ENCODE data around the gene IGSF8. TPM values are rescaled to one million over a fixed set of nuclear protein-coding genes. Genes with fewer than 3 reads are reported as not detected.

Gene IGSF8
- total RNA-seq, 1 experiment from 2014 or later: 56.2 TPM

- Histone ChIP-seq H4K91ac (ENCODE audit: insufficient read length, low read depth, low read length) (no peak overlapping the region), H3K9me3 (ENCODE audit: control insufficient read depth, low read depth, low read length) (no peaks in the 10 kb centered on the region), H3K27me3 (ENCODE audit: insufficient read depth, low read length) (no peaks in the 10 kb centered on the region), H3K23me2 (ENCODE audit: insufficient read length, low read depth, low read length, poor library complexity, severe bottlenecking) (no peaks in the 10 kb centered on the region), H3K14ac (ENCODE audit: insufficient read depth, low read length) (no peak overlapping the region), H3K56ac (ENCODE audit: insufficient read length, low read depth, low read length) (no peak overlapping the region), H2AK5ac (ENCODE audit: insufficient read length, low read length) (no peak overlapping the region), H3K4me1 (ENCODE audit: insufficient read depth, low read length) (no peaks in the 10 kb centered on the region; the same call in 1 of the 2 replicates), H3K18ac (ENCODE audit: insufficient read length, low read depth, low read length) (no peak overlapping the region), H3K79me2 (ENCODE audit: insufficient read depth, low read length) (no peaks in the 10 kb centered on the region), H2BK120ac (ENCODE audit: low read depth, low read length, poor library complexity, severe bottlenecking) (no peak overlapping the region), H2BK15ac (ENCODE audit: low read depth, low read length) (no peak overlapping the region), H4K5ac (ENCODE audit: insufficient read length, low read depth, low read length) (no peak overlapping the region), H3K23ac (ENCODE audit: insufficient read length, low read depth, low read length) (no peak overlapping the region), H3T11ph (ENCODE audit: low read length) (no peak overlapping the region), H4K20me1 (ENCODE audit: control insufficient read depth, insufficient read depth, insufficient read length) (no peaks in the 10 kb centered on the region), H3K79me1 (ENCODE audit: insufficient read depth, low read depth, low read length, poor library complexity, severe bottlenecking) (no peaks in the 10 kb centered on the region), H3K27ac (ENCODE audit: insufficient read length, low read depth, low read length) (no peak overlapping the region), H3K4me2 (ENCODE audit: insufficient read depth, insufficient read length, low read length) (no peak overlapping the region), H2BK5ac (ENCODE audit: insufficient read length, low read length) (no peak overlapping the region), H2BK20ac (ENCODE audit: low read depth, low read length, poor library complexity, severe bottlenecking) (no peak overlapping the region), H4K8ac (replicated peaks; ENCODE audit: insufficient read length, low read depth, low read length) (no peak overlapping the region), H2AFZ (ENCODE audit: low read length) (no peak overlapping the region), H2BK12ac (ENCODE audit: insufficient read length, low read depth, low read length) (no peak overlapping the region), H3K9ac (ENCODE audit: extremely low read depth, insufficient read length, low read length) (no peak overlapping the region), H3K4ac (ENCODE audit: low read depth, low read length) (no peak overlapping the region)
- Mint-ChIP-seq H3K9me3 (no peaks in the 10 kb centered on the region), H3K27ac (no peak overlapping the region), H3K4me1 (peaks cover 7 to 15% of the 10 kb centered on the region in 2 experiments), H3K4me3 (no peak overlapping the region), H3K27me3 (ENCODE audit: low read depth) (peaks cover 45% of the 10 kb centered on the region), H3K36me3 (ENCODE audit: insufficient read depth in 1 of 3, low read depth in 3 of 3) (no peaks in the 10 kb centered on the region)
- TF ChIP-seq, protein P1, sequence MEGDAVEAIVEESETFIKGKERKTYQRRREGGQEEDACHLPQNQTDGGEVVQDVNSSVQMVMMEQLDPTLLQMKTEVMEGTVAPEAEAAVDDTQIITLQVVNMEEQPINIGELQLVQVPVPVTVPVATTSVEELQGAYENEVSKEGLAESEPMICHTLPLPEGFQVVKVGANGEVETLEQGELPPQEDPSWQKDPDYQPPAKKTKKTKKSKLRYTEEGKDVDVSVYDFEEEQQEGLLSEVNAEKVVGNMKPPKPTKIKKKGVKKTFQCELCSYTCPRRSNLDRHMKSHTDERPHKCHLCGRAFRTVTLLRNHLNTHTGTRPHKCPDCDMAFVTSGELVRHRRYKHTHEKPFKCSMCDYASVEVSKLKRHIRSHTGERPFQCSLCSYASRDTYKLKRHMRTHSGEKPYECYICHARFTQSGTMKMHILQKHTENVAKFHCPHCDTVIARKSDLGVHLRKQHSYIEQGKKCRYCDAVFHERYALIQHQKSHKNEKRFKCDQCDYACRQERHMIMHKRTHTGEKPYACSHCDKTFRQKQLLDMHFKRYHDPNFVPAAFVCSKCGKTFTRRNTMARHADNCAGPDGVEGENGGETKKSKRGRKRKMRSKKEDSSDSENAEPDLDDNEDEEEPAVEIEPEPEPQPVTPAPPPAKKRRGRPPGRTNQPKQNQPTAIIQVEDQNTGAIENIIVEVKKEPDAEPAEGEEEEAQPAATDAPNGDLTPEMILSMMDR (conservative IDR thresholded peaks at IDR 0.05): no peak
- no peak for DNase-seq
- whole genome bisulfite sequencing (ENCODE audit: extremely low coverage, insufficient read length, low lambda C conversion rate): no CpG with 5 or more reads among the region's 7 CpGs
Observed at GRCh38 chr1:160053548-160054365, 44.7 kb downstream of the IGSF8 start.

Measured in H9 (cell line).